Stimulated activated CD4-positive, alpha-beta T cell treated with anti-CD3 and anti-CD28 coated beads, Interleukin-1b, Interleukin-23, amount 100 ng/mL, for 24 hours (primary cell): ENCODE measurements around the gene RPS27L.
"Not testable (repeated sequence)": the region's sequence is repeated elsewhere in the genome, so short reads cannot be mapped to it uniquely, and the experiment has no call there.

Experiments
- DNase-seq, 4 experiments: peaks; one replicate each; pipeline ENCODE4 v3.0.0-alpha.2; 2020; ENCODE audit warnings: low read depth in 4 of 4, low spot score in 1 of 4

RPS27L gene

DNA sequence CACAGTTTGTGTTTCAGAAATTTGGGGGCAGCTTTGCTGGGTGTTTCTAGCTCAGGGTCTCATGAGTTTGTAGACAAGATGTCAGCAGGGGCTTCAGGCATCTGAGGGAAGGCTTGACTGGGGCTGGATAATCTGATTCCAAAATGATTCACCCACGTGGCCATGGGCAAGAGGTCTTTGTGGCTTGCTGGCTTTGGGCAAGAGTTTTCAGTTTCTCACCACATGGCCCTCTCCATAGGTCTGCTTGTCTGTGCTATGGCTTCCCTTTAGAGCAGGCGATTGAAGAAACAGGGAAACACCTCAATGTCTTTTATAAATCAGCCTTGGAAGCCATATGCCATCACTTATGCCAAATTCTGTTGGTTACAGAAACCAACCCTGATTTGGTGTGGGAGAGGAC lies 11.9 kb downstream of the RPS27L start:
- no peak for DNase-seq

DNA sequence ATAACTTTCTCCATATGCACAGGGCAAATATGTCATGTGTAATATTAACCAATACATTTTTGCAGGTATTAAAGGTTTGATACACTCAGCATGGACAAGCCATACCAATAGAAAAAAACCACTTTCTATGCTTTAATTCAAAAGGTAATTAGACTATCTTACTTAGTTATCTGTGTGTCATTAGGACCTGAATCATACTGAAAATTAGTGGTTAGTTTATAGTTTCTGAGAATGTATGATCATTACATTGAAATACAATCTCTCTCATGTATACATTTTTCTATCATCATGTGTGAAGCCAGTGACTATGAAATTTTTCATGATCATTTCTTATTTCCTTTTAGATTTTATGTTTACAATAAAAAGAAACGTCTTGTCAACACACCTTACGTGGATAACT lies 16.3 kb downstream of the RPS27L start:
- no peak for DNase-seq

DNA sequence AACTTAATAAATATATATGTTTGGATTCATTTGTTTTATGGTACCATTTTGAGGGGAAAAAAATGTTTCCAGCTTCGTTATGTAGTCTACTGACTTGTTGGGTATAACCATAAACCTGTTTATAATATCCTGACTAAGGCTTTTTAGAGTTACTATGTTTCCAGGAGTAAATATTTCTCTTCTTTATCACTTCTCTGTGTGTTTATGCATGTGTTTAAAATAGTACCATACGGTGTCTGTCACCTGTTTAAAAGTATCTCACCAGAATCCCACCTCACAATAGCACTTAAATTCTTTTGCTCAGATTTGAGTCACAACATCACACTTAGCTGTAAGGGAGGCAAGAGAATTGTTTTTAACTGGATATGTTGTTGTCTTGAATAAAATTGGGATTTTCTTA lies 20.5 kb downstream of the RPS27L start:
- no peak for DNase-seq

DNA sequence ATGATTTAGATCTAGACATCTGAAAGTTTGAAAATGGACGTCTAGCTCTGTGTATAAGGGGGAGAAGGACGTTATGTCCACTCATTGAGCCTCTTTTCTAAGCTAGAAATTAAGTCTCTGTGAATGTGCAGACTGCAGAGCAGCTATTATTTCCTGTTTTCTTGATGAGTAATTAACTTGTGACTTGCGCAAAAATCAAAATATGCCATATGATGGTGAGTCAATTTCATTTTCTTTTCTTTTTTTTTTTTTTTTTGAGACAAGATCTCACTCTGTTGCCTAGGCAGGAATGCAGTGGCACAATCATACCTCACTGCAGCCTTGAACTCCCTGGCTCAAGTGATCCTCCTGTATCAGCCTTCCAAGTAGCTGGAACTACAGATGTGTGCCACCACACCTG lies 21.5 kb downstream of the RPS27L start:
- DNase-seq = no peak

DNA sequence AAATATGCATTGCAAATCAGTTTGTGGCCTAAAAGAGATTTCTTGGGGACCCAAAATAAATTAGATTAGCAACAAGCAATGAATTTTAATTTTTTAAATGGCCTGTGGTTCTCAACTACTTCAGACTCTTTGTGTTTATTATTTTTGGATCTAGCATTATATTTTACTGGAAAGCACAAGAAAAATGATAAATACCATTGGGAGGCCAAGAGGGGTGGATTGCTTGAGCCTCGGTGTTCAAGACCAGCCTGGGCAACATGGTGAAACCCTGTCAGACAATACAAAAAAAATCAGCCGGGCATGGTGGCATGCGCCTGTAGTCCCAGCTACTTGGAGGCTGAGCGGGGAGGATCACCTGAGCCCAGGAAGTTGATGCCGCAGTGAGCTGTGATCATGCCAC lies 22.0 kb downstream of the RPS27L start:
- no peak for DNase-seq

DNA sequence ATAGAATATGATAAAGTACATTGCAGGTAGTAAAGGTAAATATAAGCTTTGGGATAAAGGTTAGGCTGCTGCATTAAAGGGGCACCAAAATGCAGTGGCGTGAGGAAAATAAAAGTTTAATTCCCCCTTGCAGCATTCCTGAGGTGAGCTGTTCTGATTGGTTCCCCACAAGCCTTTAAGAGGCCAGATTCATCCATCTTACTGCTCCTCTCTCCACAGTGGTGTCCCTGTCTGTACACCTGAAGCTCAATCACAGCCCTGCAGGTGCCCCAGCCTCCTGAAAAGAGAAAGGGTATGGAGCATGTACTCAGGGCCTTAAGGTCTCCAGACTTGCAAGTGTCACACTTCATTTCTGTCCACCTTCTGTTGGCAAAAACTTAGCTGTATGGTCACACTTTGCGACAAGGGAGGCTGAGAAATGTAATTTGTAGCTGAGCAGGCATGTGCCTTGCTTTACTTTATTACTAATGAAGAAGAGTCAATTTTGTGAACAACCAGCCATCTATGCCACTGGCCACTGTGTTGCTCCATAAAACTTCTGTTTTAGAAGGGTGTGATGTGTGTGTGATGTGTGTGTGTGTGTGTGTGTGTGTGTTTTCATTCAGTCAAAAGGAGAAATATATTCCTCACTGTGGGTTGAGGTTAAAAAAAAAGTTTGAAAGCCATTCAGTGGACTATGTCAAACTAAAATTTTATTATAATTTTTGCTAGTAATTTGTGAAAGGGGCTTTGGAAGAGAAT lies 22.9 kb downstream of the RPS27L start:
- no peak for DNase-seq

DNA sequence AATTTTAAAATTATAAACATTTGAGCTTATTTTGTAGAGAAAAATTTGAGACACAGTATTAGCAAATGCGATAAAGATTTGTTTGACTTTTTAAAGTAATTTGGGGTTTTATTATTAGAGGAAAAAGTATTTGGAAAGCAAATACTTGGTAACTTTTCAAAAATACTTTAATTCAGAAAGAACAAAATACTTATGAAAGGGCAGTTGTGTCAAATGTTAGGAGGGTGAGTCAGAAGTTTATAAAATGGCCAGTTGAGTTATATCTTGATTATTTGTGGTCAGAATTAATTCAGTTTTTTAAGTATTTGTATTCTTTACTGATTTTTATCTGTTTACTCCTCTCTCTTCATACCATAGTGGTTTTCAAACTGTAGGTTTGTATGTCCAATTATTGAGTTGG lies 23.5 kb downstream of the RPS27L start:
- no peak for DNase-seq

DNA sequence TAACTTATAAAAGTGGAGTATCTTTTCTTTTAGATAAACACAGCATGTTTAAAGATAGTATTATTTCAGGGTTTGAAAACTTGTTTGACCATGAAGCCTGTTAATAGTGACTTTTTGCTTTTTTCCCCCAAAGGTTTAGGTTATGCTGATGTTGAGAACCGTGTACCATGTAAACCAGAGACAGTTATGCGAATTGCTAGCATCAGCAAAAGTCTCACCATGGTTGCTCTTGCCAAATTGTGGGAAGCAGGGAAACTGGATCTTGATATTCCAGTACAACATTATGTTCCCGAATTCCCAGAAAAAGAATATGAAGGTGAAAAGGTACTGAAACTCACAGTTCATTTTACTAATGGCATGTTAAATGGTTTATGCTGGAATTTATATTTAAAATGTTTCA lies 30.6 kb downstream of the RPS27L start:
- DNase-seq = no peak

DNA sequence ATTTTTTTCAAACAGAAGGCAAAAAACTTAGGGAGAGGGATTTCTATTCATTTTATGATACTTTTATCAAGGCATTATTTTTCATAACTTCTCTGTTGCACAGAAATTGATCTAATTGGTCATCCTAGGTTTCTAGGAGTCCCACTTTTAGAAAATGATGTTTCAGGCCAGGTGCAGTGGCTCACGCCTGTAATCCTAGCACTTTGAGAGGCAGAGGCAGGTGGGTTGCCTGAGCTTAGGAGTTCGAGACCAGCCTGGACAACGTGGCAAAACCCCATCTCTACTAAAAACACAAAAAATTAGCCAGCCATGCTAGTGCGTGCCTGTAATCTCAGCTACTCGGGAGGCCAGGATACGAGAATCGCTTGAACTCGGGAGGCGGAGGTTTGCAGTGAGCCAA lies 32.8 kb downstream of the RPS27L start:
- DNase-seq = no peak

DNA sequence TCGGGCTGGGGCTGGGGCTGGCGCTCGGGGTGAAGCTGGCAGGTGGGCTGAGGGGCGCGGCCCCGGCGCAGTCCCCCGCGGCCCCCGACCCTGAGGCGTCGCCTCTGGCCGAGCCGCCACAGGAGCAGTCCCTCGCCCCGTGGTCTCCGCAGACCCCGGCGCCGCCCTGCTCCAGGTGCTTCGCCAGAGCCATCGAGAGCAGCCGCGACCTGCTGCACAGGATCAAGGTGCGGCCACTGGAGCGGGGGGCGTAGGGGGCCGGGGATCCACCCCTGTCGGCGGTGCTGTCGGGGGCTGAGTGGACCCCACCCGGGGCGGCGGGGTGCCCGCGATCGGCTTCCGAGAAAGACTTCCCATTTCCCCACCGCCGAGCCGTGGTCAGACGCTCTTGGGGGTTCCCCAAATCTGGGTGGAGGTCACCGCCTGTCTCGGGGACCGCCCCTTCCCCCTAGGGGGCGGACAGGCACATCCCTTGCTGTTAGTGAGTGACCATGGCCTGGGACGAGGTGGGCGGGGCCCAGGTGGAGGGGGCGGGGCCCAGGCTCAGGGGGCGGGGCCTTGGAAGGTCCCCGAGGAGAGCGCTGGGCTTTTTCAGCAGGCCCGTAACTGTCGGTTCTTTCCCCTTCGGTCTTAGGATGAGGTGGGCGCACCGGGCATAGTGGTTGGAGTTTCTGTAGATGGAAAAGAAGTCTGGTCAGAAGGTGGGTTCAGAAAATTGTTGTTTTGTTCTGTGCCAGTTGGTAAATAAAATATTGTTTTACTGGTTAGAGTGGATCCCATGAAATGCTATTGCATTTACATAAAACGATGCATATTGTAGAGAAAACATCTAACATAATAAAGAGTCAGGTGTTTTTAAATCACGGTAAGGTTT lies 35.0 kb downstream of the RPS27L start:
- DNase-seq = peak; percentile 13 to 85 (median 51)

DNA sequence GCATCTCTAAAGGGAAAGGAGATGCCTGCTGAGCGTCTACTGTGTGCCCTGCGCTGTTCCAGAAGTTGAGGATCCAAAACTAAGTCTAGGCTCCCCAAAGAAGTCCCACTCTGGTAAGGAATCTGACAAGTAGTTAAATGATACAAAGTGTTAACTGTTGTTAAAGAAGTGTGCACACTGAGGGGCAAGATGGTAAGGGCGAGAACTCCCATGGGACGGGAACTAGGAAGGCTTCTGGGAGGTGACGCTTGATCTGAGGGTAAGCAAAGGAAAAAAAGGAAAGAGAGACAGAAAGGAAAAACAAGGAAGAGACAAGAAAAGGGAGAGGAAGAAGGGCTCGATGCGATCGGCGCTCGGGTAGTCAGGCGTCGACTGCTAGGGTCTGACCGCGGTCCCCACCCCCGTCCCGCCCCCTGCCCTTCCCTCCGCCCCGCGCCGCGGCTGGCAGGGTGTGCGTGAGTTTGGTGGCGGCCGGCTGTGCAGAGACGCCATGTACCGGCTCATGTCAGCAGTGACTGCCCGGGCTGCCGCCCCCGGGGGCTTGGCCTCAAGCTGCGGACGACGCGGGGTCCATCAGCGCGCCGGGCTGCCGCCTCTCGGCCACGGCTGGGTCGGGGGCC lies 35.8 kb downstream of the RPS27L start, which contains the start of gene LACTB:
Gene LACTB, plus strand, starts transcription at position 480 of the 620 bp plus-strand sequence. Its CDS starts 11 bp downstream, at position 491.
- DNase-seq = peak; percentile 53 to 70 (median 62)

DNA sequence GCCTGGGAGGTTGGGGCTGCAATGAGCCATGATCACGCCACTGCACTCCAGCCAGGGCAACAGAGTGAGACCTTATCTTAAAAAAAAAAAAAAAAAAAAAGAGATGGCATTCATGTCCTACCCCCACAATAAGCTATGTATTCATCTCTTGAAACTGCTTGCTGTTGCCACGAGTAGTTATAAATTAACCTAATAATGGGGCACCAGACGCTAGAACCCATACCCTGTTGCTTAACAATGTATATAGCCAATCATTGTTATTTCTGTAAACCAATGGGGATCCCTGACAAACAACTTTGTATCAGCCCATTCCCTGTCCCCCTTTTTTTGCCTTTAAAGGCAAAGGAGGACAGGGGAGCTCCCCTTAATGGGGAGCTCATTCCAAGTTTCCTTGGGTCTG lies 38.4 kb downstream of the RPS27L start:
- DNase-seq = no peak

DNA sequence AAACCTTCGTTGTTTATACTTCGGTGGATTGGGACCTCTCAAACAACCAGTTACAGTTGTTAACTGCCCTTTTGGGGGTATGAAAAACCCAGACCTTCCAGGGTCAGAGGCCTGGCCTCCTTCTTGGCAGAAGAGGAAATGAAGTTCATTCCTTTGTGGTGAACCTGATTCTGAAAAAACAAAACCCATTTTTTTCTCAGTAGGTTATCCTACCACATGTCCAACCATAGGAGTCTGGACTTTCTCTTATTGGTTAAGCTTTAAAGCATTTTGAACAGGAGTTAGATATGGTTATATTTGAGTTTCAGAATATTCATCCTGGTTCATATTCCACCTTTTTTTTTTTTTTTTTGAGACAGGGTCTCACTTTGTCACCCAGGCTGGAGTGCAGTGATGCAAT lies 42.8 kb downstream of the RPS27L start:
- DNase-seq = no peak

DNA sequence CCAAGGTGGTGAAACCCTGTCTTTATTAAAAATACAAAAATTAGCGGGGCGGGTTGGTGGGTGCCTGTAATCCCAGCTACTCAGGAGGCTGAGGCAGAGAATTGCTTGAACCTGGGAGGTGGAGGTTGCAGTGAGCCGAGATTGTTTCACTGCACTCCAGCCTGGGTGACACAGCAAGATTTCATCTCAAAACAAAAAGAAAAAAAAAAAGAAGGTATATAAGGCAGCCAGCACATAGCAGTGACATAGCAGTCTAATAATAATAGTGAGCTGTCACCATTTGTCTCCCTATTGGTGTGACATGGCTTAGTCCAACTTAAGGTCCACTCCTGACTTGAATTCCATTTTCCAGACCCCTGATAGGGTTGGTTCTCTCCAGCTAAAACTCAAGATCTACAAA lies 44.4 kb downstream of the RPS27L start:
- no peak for DNase-seq

DNA sequence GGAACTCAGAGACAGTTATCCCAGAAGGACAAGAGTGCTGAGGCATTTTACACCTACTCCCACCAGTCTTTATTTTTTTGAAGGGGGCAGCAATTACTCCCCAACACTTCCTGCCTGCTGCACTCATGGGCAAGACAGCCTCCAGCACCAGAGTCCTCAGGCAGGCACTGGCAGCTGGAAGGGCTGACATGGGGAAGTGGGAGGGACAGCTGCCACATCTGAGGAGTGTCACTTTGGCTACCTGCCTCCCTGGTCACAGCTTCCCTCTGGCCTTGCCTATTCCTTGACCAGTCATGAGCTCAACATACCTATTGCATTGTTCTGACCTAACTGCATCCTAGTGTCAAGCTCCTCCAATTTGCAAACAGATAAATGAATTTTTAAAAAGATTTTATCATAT lies 45.8 kb downstream of the RPS27L start:
- DNase-seq = no peak

DNA sequence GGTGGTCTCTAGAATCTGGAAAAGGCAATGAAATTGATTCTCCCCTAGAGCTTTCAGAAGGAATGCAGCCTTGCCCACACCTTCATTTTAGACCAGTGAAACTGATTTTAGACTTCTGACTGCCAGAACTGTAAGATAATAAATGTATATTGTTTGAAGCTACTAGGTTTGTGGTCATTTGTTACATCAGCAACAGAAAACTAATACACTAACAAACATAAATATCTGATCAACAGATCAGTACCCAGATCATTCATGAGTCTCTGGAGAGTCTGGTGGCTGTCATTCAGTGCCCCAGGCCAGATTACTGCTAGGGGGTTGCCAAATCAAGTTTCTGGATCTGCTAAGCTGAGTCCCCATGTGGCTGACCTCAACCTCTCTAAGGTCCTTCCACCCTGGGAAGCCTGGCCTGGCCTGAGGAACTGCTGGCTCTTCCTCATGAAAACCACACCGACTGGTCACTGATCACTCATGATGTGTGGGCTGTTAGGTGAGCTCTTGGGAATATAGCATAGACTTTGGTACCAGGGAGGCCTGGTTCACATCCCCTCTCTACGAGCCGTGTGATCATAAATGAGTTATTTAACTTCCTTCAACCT lies 46.8 kb downstream of the RPS27L start:
- DNase-seq = no peak

DNA sequence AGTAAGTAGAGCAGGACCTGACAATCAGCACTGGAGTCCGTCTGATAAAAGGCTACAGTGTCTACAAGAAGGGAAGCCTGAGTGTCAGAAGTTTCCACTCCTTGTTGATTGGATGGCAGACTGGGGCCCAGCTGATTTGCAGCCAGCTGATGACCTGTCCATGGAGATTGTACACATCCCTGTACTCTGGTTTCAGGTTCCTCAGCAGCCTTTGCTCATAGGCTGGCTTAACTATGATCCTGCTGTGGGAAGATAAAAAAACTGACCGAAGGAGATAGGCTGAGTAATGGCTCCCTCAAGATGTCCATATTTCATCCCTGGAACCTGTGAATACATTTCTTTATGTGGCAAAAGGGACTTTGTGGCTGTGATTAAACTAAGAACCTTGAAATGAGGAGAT lies 47.4 kb downstream of the RPS27L start:
- DNase-seq = no peak

DNA sequence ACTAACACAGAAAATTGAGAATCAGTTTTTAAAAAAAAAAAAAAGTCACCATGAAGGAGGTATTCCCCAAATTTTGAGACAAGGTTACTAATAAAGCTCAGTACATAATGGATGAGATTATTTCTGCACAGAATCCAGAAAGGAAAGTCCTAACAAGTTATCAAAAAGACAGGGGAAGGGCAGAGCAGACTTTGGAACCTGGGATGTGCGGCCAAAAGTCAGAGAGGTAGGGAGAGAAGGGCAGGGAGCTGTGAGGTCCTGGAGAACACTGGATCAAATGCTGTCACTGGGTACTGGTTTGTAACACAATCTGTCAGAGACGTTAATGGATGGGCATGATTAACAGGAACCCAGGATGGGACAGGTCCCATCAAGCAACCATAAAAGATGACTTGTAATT lies 47.8 kb downstream of the RPS27L start:
- DNase-seq = no peak

DNA sequence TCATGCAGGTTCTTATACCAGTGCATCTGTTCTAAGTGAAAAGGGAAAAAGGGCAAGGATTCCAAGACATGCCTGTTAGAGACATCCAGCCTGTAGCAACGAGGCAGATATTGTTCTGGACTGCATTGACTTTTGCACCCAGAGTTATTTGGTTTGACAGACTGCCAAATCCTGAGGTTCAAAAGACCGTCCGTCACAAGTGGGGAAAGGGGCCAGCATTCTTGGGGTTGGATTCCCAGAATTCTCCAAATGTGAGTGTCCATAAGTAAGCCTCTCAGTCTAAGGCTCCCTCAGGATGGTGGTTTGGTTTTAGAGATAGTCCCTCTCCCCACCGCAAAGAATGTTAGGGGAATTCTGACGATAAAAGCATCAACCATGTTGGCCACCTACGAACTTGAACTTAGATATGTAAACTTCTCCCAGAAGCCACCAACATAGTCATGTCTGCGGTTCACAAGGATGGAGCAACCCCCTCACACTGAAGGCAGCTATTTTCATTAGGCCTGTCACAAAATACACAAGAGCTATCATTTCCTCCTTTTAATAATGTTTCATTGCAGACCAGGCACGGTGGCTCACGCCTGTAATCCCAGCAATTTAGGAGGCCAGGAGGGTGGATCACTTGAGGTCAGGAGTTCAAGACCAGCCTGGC lies 49.3 kb downstream of the RPS27L start:
- no peak for DNase-seq

DNA sequence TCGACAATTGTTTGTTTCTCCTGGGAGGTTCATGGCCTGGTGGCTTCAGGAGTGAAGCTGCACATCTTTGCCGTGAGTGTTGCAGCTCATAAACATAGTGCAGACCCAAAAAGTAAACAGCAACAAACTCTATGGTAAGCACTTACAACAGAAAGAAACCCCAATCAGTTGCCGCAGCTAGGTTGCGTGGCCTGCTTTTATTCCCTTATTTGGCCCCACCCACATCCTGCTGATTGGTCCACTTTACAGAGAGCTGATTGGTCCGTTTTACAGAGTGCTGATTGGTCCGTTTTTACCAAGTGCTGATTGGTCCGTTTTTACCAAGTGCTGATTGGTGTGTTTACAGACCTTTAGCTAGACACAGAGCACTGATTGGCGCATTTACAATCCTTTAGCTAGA lies 51.9 kb downstream of the RPS27L start:
- DNase-seq = not testable (repeated sequence)

DNA sequence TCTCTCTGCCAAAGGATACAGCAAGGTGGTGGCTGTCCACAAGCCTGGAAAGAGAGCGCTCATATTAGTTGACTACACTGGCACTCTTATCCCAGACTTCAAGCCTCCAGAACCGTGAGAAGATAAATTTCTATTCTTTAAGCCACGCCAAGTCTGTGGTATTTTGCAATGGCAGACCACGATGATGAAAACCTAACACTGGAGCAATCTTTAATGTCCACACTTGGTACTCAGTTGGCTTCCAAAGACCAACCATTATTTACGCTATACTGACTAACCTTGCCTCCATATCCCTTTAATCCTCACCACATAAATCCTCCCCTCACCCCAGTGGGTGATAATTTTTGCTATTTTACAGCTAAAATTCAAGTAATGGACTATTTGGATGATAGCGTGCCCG lies 52.5 kb downstream of the RPS27L start:
- DNase-seq = no peak
